ENCODE data around the gene MYRIP. TPM values are rescaled to one million over a fixed set of nuclear protein-coding genes. Genes with fewer than 3 reads are reported as not detected.
"Not testable (repeated sequence)": the region's sequence is repeated elsewhere in the genome, so short reads cannot be mapped to it uniquely, and the experiment has no call there.

Gene MYRIP
- total RNA-seq, 1 donor from 2014 or later = 12.7 TPM

GRCh38 chr3:39766433-39766832, 43.0 kb upstream of the MYRIP start:
- Histone ChIP-seq H3K4me3 (no peak overlapping the region), H3K4me1 (no peaks in the 10 kb centered on the region), H3K27me3 (no peaks in the 10 kb centered on the region), H3K9me3 (no peaks in the 10 kb centered on the region), H3K27ac (no peak overlapping the region), H3K36me3 (no peaks in the 10 kb centered on the region)
- TF ChIP-seq CTCF (IDR thresholded peaks at IDR 0.05) = no peak
- no peak for DNase-seq (ENCODE audit: low spot score in 2 of 2)
- intact Hi-C loops (cut with DNase I) = no loop called here

DNA sequence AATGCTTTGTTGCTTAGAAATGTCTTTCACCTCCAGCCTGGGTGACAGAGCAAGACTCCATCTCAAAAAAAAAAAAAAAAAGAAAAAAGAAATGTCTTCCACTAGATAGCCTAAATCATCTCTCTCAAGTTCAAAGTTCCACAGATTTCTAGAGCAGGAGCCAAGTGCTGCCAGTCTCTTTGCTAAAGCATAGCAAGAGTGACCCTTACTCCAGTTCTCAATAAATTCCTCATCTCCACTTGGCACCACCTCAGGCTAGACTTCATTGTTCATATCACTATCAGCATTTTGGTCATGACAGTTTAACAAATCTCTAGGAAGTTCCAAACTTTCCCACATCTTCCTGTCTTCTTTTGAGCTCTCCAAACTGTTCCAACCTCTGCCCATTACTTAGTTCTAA, 42.5 kb upstream of the MYRIP start:
- H3K4me3 ChIP-seq; H3K36me3 ChIP-seq; DNase-seq (ENCODE audit: low spot score in 2 of 2); H3K27ac ChIP-seq; intact Hi-C loops (cut with DNase I); H3K27me3 ChIP-seq; H3K4me1 ChIP-seq; H3K9me3 ChIP-seq: not testable (repeated sequence)

GRCh38 chr3:39778168-39778567, 31.2 kb upstream of the MYRIP start:
- H3K9me3 ChIP-seq; intact Hi-C loops (cut with DNase I); H3K4me3 ChIP-seq; H3K36me3 ChIP-seq; H3K27ac ChIP-seq; DNase-seq (ENCODE audit: low spot score in 2 of 2); H3K4me1 ChIP-seq; H3K27me3 ChIP-seq: not testable (repeated sequence)

DNA sequence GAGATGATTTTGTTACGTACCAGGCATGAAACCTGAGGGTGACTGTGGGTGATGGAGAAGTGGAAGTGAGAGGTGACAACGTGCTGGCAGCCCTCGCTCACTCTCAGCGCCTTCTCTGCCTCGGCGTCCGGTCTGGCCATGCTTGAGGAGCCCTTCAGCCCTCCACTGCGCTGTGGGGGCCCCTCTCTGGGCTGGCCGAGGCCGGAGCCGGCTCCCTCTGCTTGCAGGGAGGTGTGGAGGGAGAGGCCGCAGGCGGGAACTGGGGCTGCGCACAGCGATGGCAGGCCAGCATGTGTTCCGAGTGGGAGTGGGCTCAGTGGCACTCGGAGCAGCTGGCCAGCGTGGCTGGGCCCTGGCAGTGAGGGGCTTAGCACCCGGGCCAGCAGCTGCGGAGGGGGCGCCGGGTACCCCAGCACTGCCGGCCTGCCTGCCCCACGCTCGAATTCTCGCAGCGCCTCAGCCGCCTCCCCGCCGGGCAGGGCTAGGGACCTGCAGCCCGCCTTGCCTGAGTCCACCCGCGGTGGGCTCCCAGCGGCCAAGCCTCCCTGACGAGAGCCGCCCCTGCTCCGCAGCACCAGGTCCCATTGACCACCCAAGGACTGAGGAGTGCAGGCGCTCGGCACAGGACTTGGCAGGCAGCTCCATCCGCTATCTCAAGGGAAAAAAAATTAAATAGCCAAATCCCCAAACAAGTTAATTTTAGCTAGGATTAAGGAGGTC, 29.7 kb upstream of the MYRIP start:
- intact Hi-C loops (cut with DNase I) = no loop called here
- no peak for DNase-seq (ENCODE audit: low spot score in 2 of 2)
- Histone ChIP-seq H3K9me3 (no peaks in the 10 kb centered on the region), H3K4me3 (no peak overlapping the region), H3K27ac (no peak overlapping the region), H3K36me3 (no peaks in the 10 kb centered on the region), H3K27me3 (no peaks in the 10 kb centered on the region), H3K4me1 (no peaks in the 10 kb centered on the region)
- TF ChIP-seq CTCF (IDR thresholded peaks at IDR 0.05) = no peak

GRCh38 chr3:39780352-39780751, 29.1 kb upstream of the MYRIP start:
- intact Hi-C loops (cut with DNase I) = no loop called here
- H3K27ac ChIP-seq = no peak overlapping the region
- H3K4me1 ChIP-seq = no peaks in the 10 kb centered on the region
- no peak overlapping the region for H3K4me3 ChIP-seq
- H3K9me3 ChIP-seq = no peaks in the 10 kb centered on the region
- TF ChIP-seq CTCF (IDR thresholded peaks at IDR 0.05) = no peak
- DNase-seq (ENCODE audit: low spot score in 2 of 2) = no peak
- no peaks in the 10 kb centered on the region for H3K27me3 ChIP-seq
- H3K36me3 ChIP-seq = no peaks in the 10 kb centered on the region

DNA sequence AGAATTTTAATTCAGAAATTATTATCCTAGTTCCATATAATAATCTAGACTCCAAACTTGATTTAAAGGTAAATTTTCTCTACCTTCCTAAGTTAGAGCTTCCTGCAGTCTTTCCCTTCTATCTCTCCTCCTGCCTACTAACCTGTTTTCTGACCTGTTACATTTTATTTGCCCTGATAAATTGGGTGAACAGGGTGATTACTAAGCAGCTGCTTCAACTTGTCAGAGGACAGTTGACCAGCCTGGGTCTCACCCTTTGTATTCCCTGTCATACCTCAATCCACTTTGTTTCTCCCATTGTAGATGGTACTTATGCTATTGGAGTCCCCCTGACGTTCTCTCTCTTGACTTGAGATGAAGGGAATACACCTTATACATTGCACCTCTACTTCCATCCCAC, 28.4 kb upstream of the MYRIP start:
- H3K4me1 ChIP-seq = no peaks in the 10 kb centered on the region
- H3K27ac ChIP-seq = no peak overlapping the region
- TF ChIP-seq CTCF (IDR thresholded peaks at IDR 0.05) = no peak
- H3K4me3 ChIP-seq = no peak overlapping the region
- DNase-seq (ENCODE audit: low spot score in 2 of 2) = no peak
- H3K9me3 ChIP-seq = no peaks in the 10 kb centered on the region
- intact Hi-C loops (cut with DNase I) = no loop called here
- H3K27me3 ChIP-seq = no peaks in the 10 kb centered on the region
- no peaks in the 10 kb centered on the region for H3K36me3 ChIP-seq

DNA sequence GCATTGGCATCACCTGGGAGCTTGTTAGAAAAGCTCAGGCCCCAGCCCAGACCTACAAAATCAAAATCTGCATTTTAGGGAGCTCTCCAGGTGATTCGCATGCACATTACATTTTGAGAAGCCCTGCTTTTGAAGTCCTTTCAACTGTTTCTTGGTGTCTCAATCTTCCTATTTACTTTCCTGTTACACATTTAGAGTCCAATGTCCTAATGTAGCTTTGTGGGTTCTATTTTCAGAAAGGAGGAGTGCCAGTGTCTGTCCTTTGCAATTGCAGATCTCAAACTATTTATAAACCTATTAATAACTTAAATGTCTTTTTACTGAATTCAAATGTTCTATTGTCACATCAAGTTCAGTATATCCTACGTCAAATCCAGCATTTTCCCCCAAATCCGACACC, 27.8 kb upstream of the MYRIP start:
- H3K4me1 ChIP-seq = no peaks in the 10 kb centered on the region
- no peak for TF ChIP-seq CTCF (IDR thresholded peaks at IDR 0.05)
- no peaks in the 10 kb centered on the region for H3K9me3 ChIP-seq
- DNase-seq (ENCODE audit: low spot score in 2 of 2) = no peak
- intact Hi-C loops (cut with DNase I) = no loop called here
- no peaks in the 10 kb centered on the region for H3K27me3 ChIP-seq
- no peak overlapping the region for H3K4me3 ChIP-seq
- H3K36me3 ChIP-seq = no peaks in the 10 kb centered on the region
- no peak overlapping the region for H3K27ac ChIP-seq

All from ascending aorta (tissue), 2 donors.